GM12864 (cell line): Measurements from ENCODE around the gene POU2F3.

ENCODE experiments used
- DNase-seq: peaks from one replicate; pipeline ENCODE4 v3.0.0-alpha.2; 2011; ENCODE audit warnings: low read depth
- H3K4me3 ChIP-seq: 2 replicates; pipeline ENCODE4 v1.5.1; 2011; ENCODE audit warnings: mild to moderate bottlenecking, low read depth, low read length, control low read depth
- TF ChIP-seq, protein P1 (sequence below): IDR thresholded peaks from 2 replicates; pipeline ENCODE4 v1.5.1; 2011; ENCODE audit warnings: low read depth, mild to moderate bottlenecking, moderate library complexity, low read length, control low read depth, inconsistent platforms; ENCODE audit errors: missing control alignments

The POU2F3 gene

GRCh38 chr11:120197251-120197891 lies 42.6 kb upstream of the POU2F3 start:
- TF ChIP-seq, protein P1, sequence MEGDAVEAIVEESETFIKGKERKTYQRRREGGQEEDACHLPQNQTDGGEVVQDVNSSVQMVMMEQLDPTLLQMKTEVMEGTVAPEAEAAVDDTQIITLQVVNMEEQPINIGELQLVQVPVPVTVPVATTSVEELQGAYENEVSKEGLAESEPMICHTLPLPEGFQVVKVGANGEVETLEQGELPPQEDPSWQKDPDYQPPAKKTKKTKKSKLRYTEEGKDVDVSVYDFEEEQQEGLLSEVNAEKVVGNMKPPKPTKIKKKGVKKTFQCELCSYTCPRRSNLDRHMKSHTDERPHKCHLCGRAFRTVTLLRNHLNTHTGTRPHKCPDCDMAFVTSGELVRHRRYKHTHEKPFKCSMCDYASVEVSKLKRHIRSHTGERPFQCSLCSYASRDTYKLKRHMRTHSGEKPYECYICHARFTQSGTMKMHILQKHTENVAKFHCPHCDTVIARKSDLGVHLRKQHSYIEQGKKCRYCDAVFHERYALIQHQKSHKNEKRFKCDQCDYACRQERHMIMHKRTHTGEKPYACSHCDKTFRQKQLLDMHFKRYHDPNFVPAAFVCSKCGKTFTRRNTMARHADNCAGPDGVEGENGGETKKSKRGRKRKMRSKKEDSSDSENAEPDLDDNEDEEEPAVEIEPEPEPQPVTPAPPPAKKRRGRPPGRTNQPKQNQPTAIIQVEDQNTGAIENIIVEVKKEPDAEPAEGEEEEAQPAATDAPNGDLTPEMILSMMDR, result no peak
- no peak for DNase-seq
- H3K4me3 ChIP-seq, result no peak overlapping the region

- TF ChIP-seq, protein P1, result no peak
- no peak for DNase-seq
- no peak overlapping the region for H3K4me3 ChIP-seq
Observed at GRCh38 chr11:120197977-120198376, 42.0 kb upstream of the POU2F3 start.

DNA sequence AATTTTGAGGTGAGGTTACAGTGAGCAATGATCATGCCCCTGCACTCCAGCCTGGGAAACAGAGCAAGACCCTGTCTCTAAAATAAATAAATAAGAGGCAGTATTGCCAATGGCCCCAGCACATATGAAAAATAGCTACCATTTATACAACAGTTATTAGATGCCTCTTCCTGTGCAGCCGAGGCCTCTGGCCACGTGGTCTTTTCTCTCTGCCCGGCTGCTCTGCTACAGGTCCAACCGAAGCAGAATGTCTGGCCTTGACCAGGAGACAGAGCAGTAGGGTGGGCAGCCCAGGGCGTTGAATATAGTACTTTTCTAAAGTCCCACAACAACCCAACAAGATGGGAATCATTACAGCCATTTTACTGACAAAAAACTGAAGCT lies 41.5 kb upstream of the POU2F3 start:
- no peak overlapping the region for H3K4me3 ChIP-seq
- TF ChIP-seq, protein P1, result no peak
- no peak for DNase-seq

DNA sequence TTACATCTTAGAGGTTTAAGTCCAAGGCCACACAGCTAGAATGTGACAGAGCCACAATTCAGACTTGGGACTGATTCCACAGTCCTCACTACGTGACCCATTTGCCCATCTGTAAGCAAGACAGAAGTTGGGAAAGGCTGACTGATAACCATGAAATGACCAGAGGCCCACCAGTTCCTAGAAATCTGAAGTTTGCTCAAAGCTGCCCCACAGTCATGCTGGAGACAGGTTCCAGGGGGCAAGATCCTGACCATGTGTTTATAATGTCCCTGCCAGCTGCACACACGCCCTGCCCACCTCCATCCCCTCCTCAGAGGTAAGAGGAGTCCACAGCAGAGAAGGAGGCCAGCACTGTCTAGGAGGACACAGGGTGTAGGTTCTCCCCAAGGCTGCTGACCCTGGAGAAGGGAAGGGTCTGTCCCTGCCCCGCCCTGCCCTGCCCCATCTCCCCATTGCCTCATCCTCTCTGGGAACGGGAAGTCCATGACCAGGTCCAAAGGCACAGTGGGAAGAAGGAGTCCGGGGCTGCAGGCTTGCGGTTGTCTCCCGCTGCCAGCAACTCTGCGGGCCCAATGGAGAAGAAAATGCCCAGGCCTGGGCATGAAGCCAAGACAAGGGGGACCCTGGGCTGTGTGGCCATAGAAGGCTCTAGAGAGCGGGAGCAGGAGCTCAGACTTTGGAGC lies 41.0 kb upstream of the POU2F3 start:
- TF ChIP-seq, protein P1, result no peak
- DNase-seq, result no peak
- no peak overlapping the region for H3K4me3 ChIP-seq

DNA sequence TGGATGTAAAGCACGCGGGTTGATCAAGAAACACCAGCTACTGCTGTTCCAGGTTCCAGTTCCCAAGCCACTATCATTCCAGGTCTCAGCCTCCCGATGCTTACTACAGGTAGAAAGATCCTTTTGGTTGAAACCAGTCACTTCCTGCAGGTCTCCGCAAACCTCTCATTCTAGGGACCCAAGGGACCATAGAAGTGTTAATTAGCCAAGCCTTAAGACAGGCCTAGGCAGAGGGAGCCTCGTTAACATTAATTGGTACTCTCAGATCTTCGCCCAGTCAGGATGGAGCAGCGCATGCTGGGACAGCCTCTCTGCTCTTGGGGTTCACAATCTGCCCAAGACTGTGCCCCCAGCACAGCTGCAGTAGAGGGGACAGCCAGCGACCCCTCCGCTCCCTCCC lies 40.3 kb upstream of the POU2F3 start:
- no peak for DNase-seq
- TF ChIP-seq, protein P1, result no peak
- no peak overlapping the region for H3K4me3 ChIP-seq

- TF ChIP-seq, protein P1, result no peak
- H3K4me3 ChIP-seq, result no peak overlapping the region
- no peak for DNase-seq
Observed at GRCh38 chr11:120200677-120201076, 39.3 kb upstream of the POU2F3 start.

DNA sequence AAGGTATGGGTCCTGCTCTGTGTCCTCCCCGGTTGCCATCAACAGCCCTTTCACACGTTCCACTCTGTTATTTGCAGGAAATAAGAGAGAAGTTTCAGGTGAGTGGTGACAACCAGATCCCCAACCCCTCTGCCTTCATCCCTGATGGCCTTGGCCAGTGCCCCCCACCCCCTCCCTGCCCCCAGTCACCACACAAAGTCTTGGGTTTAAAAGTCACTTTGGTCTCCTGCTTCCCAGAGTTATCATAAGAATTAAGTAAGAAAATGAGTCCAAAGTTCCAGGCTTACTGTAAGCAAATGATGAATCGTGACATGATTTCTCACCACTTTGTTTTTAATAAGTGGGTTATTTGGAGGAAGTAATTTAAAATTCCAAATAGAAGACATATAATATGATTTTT lies 38.3 kb upstream of the POU2F3 start:
- TF ChIP-seq, protein P1, result no peak
- no peak overlapping the region for H3K4me3 ChIP-seq
- no peak for DNase-seq
